H1 (cell line): ENCODE measurements around the gene HSPB1. TPM values are rescaled to one million over a fixed set of nuclear protein-coding genes. Genes with fewer than 3 reads are reported as not detected.

Source experiments
- CTCF ChIA-PET: fragments of 300-600 bp; sonication (Branson Sonifier 250); formaldehyde crosslinking; loops from one replicate; lab custom pipeline; 2021; ENCODE audit not compliant: partially characterized antibody; lab: Charles Lee
- POLR2A ChIA-PET: fragments of 300-600 bp; sonication (Branson Sonifier 250); formaldehyde crosslinking; loops from one replicate; lab custom pipeline; 2021; ENCODE audit warnings: inconsistent platforms; ENCODE audit not compliant: partially characterized antibody; lab: Charles Lee
- DNase-seq, 2 experiments: peaks; one replicate each; pipeline versions ENCODE4 v3.0.0 to v3.0.0-alpha.2; 2010 to 2022; ENCODE audit warnings: low spot score in 2 of 2, low read depth in 1 of 2, mixed read lengths in 1 of 2
- FAIRE-seq: peaks from 2 replicates; lab custom pipeline; 2011; peaks lifted over from hg19 to GRCh38; lab: Jason Lieb, UNC
- H2AFZ ChIP-seq: 2 replicates; pipeline ENCODE4 v1.8.1; 2012; ENCODE audit warnings: low read length, inconsistent platforms
- H2AK5ac ChIP-seq: 2 replicates; pipeline ENCODE4 v1.6.1; 2013; ENCODE audit warnings: low read depth, low read length
- H2BK120ac ChIP-seq: replicated peaks from 2 replicates; pipeline ENCODE3; 2013; ENCODE audit warnings: low read depth, low read length, inconsistent platforms
- H2BK12ac ChIP-seq: 2 replicates; pipeline ENCODE4 v1.6.1; 2013; ENCODE audit warnings: low read depth, low read length
- H2BK15ac ChIP-seq: 2 replicates; pipeline ENCODE4 v1.6.1; 2013; ENCODE audit warnings: low read length
- H2BK20ac ChIP-seq: 2 replicates; pipeline ENCODE4 v1.6.1; 2013; ENCODE audit warnings: low read length
- H2BK5ac ChIP-seq: 2 replicates; pipeline ENCODE4 v1.6.1; 2013; ENCODE audit warnings: low read depth, low read length
- H3K14ac ChIP-seq: 2 replicates; pipeline ENCODE4 v1.6.1; 2013; ENCODE audit warnings: inconsistent platforms; ENCODE audit not compliant: insufficient read length
- H3K18ac ChIP-seq: 2 replicates; pipeline ENCODE4 v1.6.1; 2013; ENCODE audit warnings: low read length; ENCODE audit errors: extremely low read depth
- H3K23ac ChIP-seq: 2 replicates; pipeline ENCODE4 v1.6.1; 2013; ENCODE audit warnings: inconsistent platforms; ENCODE audit not compliant: insufficient read length
- H3K23me2 ChIP-seq: 2 replicates; pipeline ENCODE4 v1.6.1; 2013; ENCODE audit warnings: low read depth, low read length
- H3K27ac ChIP-seq: 2 replicates; pipeline ENCODE4 v1.6.1; 2011; ENCODE audit warnings: low read depth, low read length, inconsistent platforms
- H3K27me3 ChIP-seq, 4 experiments: replicated peaks in 1 of 4; 1 replicate in 1 of 4; 2 replicates in 3 of 4; pipeline versions ENCODE4 v1.6.1 to v1.8.1; 2011 to 2013; ENCODE audit warnings: low read length in 3 of 4, mild to moderate bottlenecking in 3 of 4, inconsistent platforms in 2 of 4, mixed read lengths in 2 of 4, moderate library complexity in 1 of 4; ENCODE audit not compliant: control insufficient read depth in 3 of 4, insufficient read depth in 3 of 4; ENCODE audit errors: extremely low read depth in 1 of 4
- H3K36me3 ChIP-seq, 4 experiments: 2 replicates each; pipeline versions ENCODE4 v1.6.1 to v1.8.1; 2011 to 2013; ENCODE audit warnings: mild to moderate bottlenecking in 4 of 4, low read length in 3 of 4, moderate library complexity in 2 of 4, control low read depth in 1 of 4, inconsistent platforms in 1 of 4; ENCODE audit not compliant: insufficient read depth in 4 of 4, control insufficient read depth in 2 of 4
- H3K4ac ChIP-seq: replicated peaks from 2 replicates; pipeline ENCODE3; 2013; ENCODE audit warnings: low read length, low read depth, mixed read lengths, inconsistent platforms; ENCODE audit not compliant: insufficient read length
- H3K4me1 ChIP-seq, 4 experiments: replicated peaks in 1 of 4; 1 replicate in 1 of 4; 2 replicates in 3 of 4; pipeline versions ENCODE4 v1.6.1 to v1.8.1; 2011 to 2013; ENCODE audit warnings: low read length in 3 of 4, inconsistent platforms in 2 of 4, mixed read lengths in 1 of 4; ENCODE audit not compliant: insufficient read depth in 4 of 4, control insufficient read depth in 3 of 4
- H3K4me2 ChIP-seq, 2 experiments: 2 replicates each; pipeline versions ENCODE4 v1.6.1 to v1.8.1; 2011 to 2013; ENCODE audit warnings: low read depth in 2 of 2, low read length in 2 of 2, control low read depth in 1 of 2, inconsistent platforms in 1 of 2, mild to moderate bottlenecking in 1 of 2; ENCODE audit not compliant: insufficient read depth in 1 of 2
- H3K4me3 ChIP-seq, 4 experiments: fragments of 200-600, 300-600 bp in 1 of 4; sonication (generic), shearing (Covaris generic), sonication (Bioruptor Twin) in 1 of 4; 2 replicates each; pipeline versions ENCODE4 v1.5.1 to v1.8.1; 2011 to 2016; ENCODE audit warnings: low read length in 4 of 4, low read depth in 3 of 4, control low read depth in 2 of 4, inconsistent platforms in 2 of 4, mild to moderate bottlenecking in 2 of 4, mixed read lengths in 1 of 4, moderate library complexity in 1 of 4; ENCODE audit not compliant: insufficient read depth in 2 of 4; ENCODE audit errors: extremely low read depth in 1 of 4
- H3K56ac ChIP-seq: replicated peaks from 2 replicates; pipeline ENCODE3; 2013; ENCODE audit warnings: low read depth, mild to moderate bottlenecking, mixed read lengths, low read length, inconsistent platforms; ENCODE audit not compliant: insufficient read length
- H3K79me1 ChIP-seq: 2 replicates; pipeline ENCODE4 v1.6.1; 2013; ENCODE audit warnings: low read depth, low read length, control low read depth
- H3K79me2 ChIP-seq, 2 experiments: 2 replicates each; pipeline versions ENCODE4 v1.6.1 to v1.8.1; 2012 to 2013; ENCODE audit warnings: low read length in 2 of 2, mild to moderate bottlenecking in 2 of 2, inconsistent platforms in 1 of 2; ENCODE audit not compliant: insufficient read depth in 2 of 2, control insufficient read depth in 1 of 2
- H3K9ac ChIP-seq, 4 experiments: replicated peaks in 1 of 4; 1 replicate in 1 of 4; 2 replicates in 3 of 4; pipeline versions ENCODE4 v1.6.1 to v1.8.1; 2011 to 2013; ENCODE audit warnings: low read depth in 3 of 4, low read length in 3 of 4, control low read depth in 2 of 4, mild to moderate bottlenecking in 2 of 4, moderate library complexity in 2 of 4, inconsistent platforms in 1 of 4; ENCODE audit errors: extremely low read depth in 1 of 4
- H3K9me3 ChIP-seq, 2 experiments: 2 replicates each; pipeline versions ENCODE4 v1.6.1 to v1.8.1; 2012 to 2013; ENCODE audit warnings: mild to moderate bottlenecking in 2 of 2, moderate library complexity in 2 of 2, control low read depth in 1 of 2, inconsistent platforms in 1 of 2, low read depth in 1 of 2, low read length in 1 of 2, mixed read lengths in 1 of 2; ENCODE audit not compliant: insufficient read depth in 2 of 2
- H4K20me1 ChIP-seq, 2 experiments: replicated peaks in 1 of 2; 2 replicates each; pipeline versions ENCODE3 to v1.8.1; 2011 to 2013; ENCODE audit warnings: inconsistent platforms in 2 of 2, low read length in 2 of 2, mild to moderate bottlenecking in 1 of 2; ENCODE audit not compliant: insufficient read depth in 2 of 2, control insufficient read depth in 1 of 2
- H4K5ac ChIP-seq: 2 replicates; pipeline ENCODE4 v1.6.1; 2013; ENCODE audit warnings: low read length, low read depth, mixed read lengths, inconsistent platforms; ENCODE audit not compliant: insufficient read length
- H4K8ac ChIP-seq: 2 replicates; pipeline ENCODE4 v1.8.0; 2013; ENCODE audit warnings: mild to moderate bottlenecking, moderate library complexity, low read length, inconsistent platforms; ENCODE audit not compliant: insufficient read depth; ENCODE audit errors: extremely low read depth
- H4K91ac ChIP-seq: replicated peaks from 2 replicates; pipeline ENCODE3; 2013; ENCODE audit warnings: low read length, mixed read lengths, inconsistent platforms; ENCODE audit not compliant: insufficient read length
- ASH2L ChIP-seq: fragments of 200-600, 300-600 bp; sonication (generic); IDR thresholded peaks from one replicate; pipeline ENCODE4 v1.7.1; 2017; ENCODE audit warnings: low read length
- BACH1 ChIP-seq: IDR thresholded peaks from 2 replicates; pipeline ENCODE4 v1.6.1; 2012; ENCODE audit warnings: low read length, improper control_type of control experiment
- GABPA ChIP-seq: IDR thresholded peaks from 2 replicates; pipeline ENCODE4 v1.6.1; 2011; ENCODE audit warnings: mild to moderate bottlenecking, low read length, moderate library complexity, borderline replicate concordance; ENCODE audit not compliant: insufficient read depth
- RNF2 ChIP-seq: fragments of 200-900, 300-1000 bp; sonication (generic); IDR thresholded peaks from 2 replicates; pipeline ENCODE4 v1.7.1; 2016; ENCODE audit warnings: borderline replicate concordance, low read depth, mild to moderate bottlenecking, antibody characterized with exemption, low read length; ENCODE audit not compliant: poor library complexity, severe bottlenecking; ENCODE audit errors: missing control alignments
- SAP30 ChIP-seq: fragments of 300-600 bp; sonication (generic); IDR thresholded peaks from 2 replicates; pipeline ENCODE4 v1.7.1; 2012; ENCODE audit warnings: low read length, moderate library complexity, mild to moderate bottlenecking, inconsistent platforms; ENCODE audit not compliant: insufficient read depth, insufficient replicate concordance
- SP4 ChIP-seq: IDR thresholded peaks from 2 replicates; pipeline ENCODE4 v1.6.1; 2012; ENCODE audit warnings: low read length, inconsistent platforms
- WGBS, 2 experiments: shearing (Covaris generic) in 1 of 2; methylation state at CpG; one replicate each; pipeline versions ENCODE4 v1.1.6 to v1.1.7; 2013 to 2015; ENCODE audit warnings: low lambda C conversion rate in 2 of 2, mixed read lengths in 2 of 2, inconsistent platforms in 1 of 2, low coverage in 1 of 2, missing lambda C conversion rate in 1 of 2; ENCODE audit not compliant: insufficient replicate concordance in 2 of 2, insufficient coverage in 1 of 2, insufficient read length in 1 of 2; ENCODE audit errors: extremely low coverage in 1 of 2, missing lambda C conversion rate in 1 of 2; 5-methylcytosine and 5-hydroxymethylcytosine counted together
- polyA plus RNA-seq, 7 experiments: library from polyadenylated mRNA; depleted of rRNA in 3 of 7; stranded (reverse) in 5 of 7; unstranded in 2 of 7; fragments of >200 nt in 5 of 7; fragments of 200-250 nt in 2 of 7; gene quantifications; 1 replicate in 5 of 7; 2 replicates in 1 of 7; 4 replicates in 1 of 7; pipeline versions ENCODE4 v1.2.1 to v1.2.3, GENCODE V29; 2011 to 2013; ENCODE audit warnings: missing spikeins in 2 of 7, mixed read lengths in 2 of 7
- total RNA-seq: library from RNA; stranded (reverse); fragmentation: NEBNext Ultra II Directional; extraction: Animal tissue kit (Norgen Biotek cat#: 25700); gene quantifications from 2 replicates; pipeline ENCODE4 v1.2.1, GENCODE V29; 2021

HSPB1 gene
- total and polyA plus RNA-seq, 2 of the 8 experiments (the other 6 are each of a cell fraction or from before 2014, with no cell fraction given): 165 to 254 TPM

GRCh38 chr7:76328389-76328788, 25.9 kb downstream of the HSPB1 start:
- POLR2A ChIA-PET: interaction anchor here (1.7 to 4.2 kb wide), 4 partner anchors 10 to 28 kb away, joined by 3 to 27 read pairs (median 9); no protein-coding TSS in a partner anchor
- H4K5ac ChIP-seq: no peak overlapping the region

More at GRCh38 chr7:76328389-76328788, 25.9 kb downstream of the HSPB1 start:
- no peak overlapping the region for H2BK5ac ChIP-seq
- no peak overlapping the region for H4K8ac ChIP-seq
- no peak overlapping the region for H2AFZ ChIP-seq
- peaks cover 6 to 75% of the 10 kb centered on the region in 2 experiments for H3K79me2 ChIP-seq
- H3K4me2 ChIP-seq: no peak overlapping the region
- no peak overlapping the region for H3K56ac ChIP-seq
- no peak overlapping the region for H3K18ac ChIP-seq
- no peak overlapping the region for H4K91ac ChIP-seq
- H3K14ac ChIP-seq: no peak overlapping the region
- peaks cover 5% of the 10 kb centered on the region for H3K79me1 ChIP-seq
- TF ChIP-seq SP4 (no peak), RNF2 (no peak), BACH1 (no peak), ASH2L (no peak), GABPA (no peak), SAP30 (no peak)
- no peaks in the 10 kb centered on the region for H3K27me3 ChIP-seq
- H3K4me1 ChIP-seq: peaks cover 0 to 2% (median 0%) of the 10 kb centered on the region in 4 experiments; a peak in 1 of 7 replicates
- peaks cover 22 to 60% (median 48%) of the 10 kb centered on the region in 4 experiments for H3K36me3 ChIP-seq
- CTCF ChIA-PET: interaction anchor here (0.6 to 0.8 kb wide), 2 partner anchors 20 to 563 kb away, joined by 3 read pairs; no protein-coding TSS in a partner anchor
- H3K4ac ChIP-seq: no peak overlapping the region
- H2AK5ac ChIP-seq: no peak overlapping the region
- no peaks in the 10 kb centered on the region for H3K23me2 ChIP-seq
- DNase-seq (no peak), FAIRE-seq (no peak)
- H2BK15ac ChIP-seq: no peak overlapping the region
- 89% methylated on average over 15 of the region's 15 CpGs; no CpG with 5 or more reads in 1 of the 2 experiments for WGBS, 2 experiments
- no peak overlapping the region for H2BK20ac ChIP-seq
- H3K9ac ChIP-seq: no peak overlapping the region
- H3K4me3 ChIP-seq: no peak overlapping the region
- H3K9me3 ChIP-seq: no peaks in the 10 kb centered on the region
- H3K27ac ChIP-seq: no peak overlapping the region
- no peak overlapping the region for H2BK120ac ChIP-seq
- H2BK12ac ChIP-seq: no peak overlapping the region
- no peak overlapping the region for H3K23ac ChIP-seq
- H4K20me1 ChIP-seq: peaks cover 32 to 39% of the 10 kb centered on the region in 2 experiments
